GM12878 (cell line): ENCODE data around the gene MYLK3. TPM values are rescaled to one million over a fixed set of nuclear protein-coding genes. Genes with fewer than 3 reads are reported as not detected.
A peak's percentile ranks its signal among the peaks of the same experiment; 100 is the strongest.

ENCODE experiments used
- ATAC-seq: fragments of 200-7000 bp; cut with Tn5 transposase; 3 replicates; pipeline ENCODE4 v1.9.1; 2020; ENCODE audit warnings: mild to moderate bottlenecking, moderate library complexity
- BruUV-seq: library from RNA; stranded (reverse); fragments of 400-500 nt; replicated peaks from 2 replicates; lab custom pipeline; 2021; lab: Mats Ljungman, UMichigan
- CTCF ChIA-PET: fragments of 300-600 bp; sonication (Branson Sonifier 250); formaldehyde crosslinking; extraction: SDS; loops from one replicate; lab custom pipeline; 2021; ENCODE audit warnings: inconsistent platforms; lab: Yijun Ruan, JAX
- POLR2A ChIA-PET: fragments of 350-600 bp; formaldehyde crosslinking; extraction: SDS; loops from one replicate; lab custom pipeline; 2021; ENCODE audit warnings: inconsistent platforms; lab: Charles Lee
- RAD21 ChIA-PET: fragments of 300-600 bp; sonication (Branson Sonifier 250); formaldehyde crosslinking; loops from one replicate; lab custom pipeline; 2023; ENCODE audit warnings: antibody characterized with exemption; ENCODE audit not compliant: unreplicated experiment; lab: Charles Lee
- SMC1A ChIA-PET: fragments of 300-600 bp; sonication (Branson Sonifier 250); formaldehyde crosslinking; loops from one replicate; lab custom pipeline; 2023; ENCODE audit not compliant: unreplicated experiment, uncharacterized antibody; lab: Charles Lee
- DNase-seq: peaks from one replicate; pipeline ENCODE4 v3.0.0-alpha.2; 2011; ENCODE audit warnings: low read depth, low spot score
- FAIRE-seq: peaks from 3 replicates; lab custom pipeline; 2011; peaks lifted over from hg19 to GRCh38; lab: Jason Lieb, UNC
- H2AFZ ChIP-seq: 2 replicates; pipeline ENCODE4 v1.6.0; 2011; ENCODE audit warnings: low read depth, low read length, control low read depth; ENCODE audit not compliant: control insufficient read depth
- H3K27ac ChIP-seq: 2 replicates; pipeline ENCODE4 v1.5.1; 2011; ENCODE audit warnings: control low read depth; ENCODE audit not compliant: control insufficient read depth, insufficient read depth
- H3K27me3 ChIP-seq, 2 experiments: replicated peaks in 1 of 2; 2 replicates each; pipeline versions ENCODE4 v1.6.0 to v1.6.1; 2011; ENCODE audit warnings: low read length in 1 of 2; ENCODE audit not compliant: control insufficient read depth in 2 of 2, insufficient read depth in 2 of 2
- H3K36me3 ChIP-seq, 2 experiments: 2 replicates each; pipeline ENCODE4 v1.5.1; 2011; ENCODE audit warnings: low read length in 1 of 2; ENCODE audit not compliant: control insufficient read depth in 2 of 2, insufficient read depth in 2 of 2
- H3K4me1 ChIP-seq: 2 replicates; pipeline ENCODE4 v1.6.1; 2011; ENCODE audit warnings: mild to moderate bottlenecking, low read length, moderate library complexity, mixed read lengths; ENCODE audit not compliant: control insufficient read depth, insufficient read depth
- H3K4me2 ChIP-seq: 2 replicates; pipeline ENCODE4 v1.6.0; 2011; ENCODE audit warnings: control low read depth; ENCODE audit not compliant: control insufficient read depth, insufficient read depth
- H3K4me3 ChIP-seq: fragments of 200-600 bp; sonication (generic); 2 replicates; pipeline ENCODE4 v1.5.1; 2016
- H3K79me2 ChIP-seq: 2 replicates; pipeline ENCODE4 v1.6.0; 2011; ENCODE audit warnings: low read length; ENCODE audit not compliant: control insufficient read depth, insufficient read depth
- H3K9ac ChIP-seq: 2 replicates; pipeline ENCODE4 v1.8.0; 2011; ENCODE audit warnings: low read length, control low read depth, mixed read lengths; ENCODE audit not compliant: control insufficient read depth, insufficient read depth
- H3K9me3 ChIP-seq: replicated peaks from 3 replicates; pipeline ENCODE4 v1.5.1; 2011; ENCODE audit warnings: mild to moderate bottlenecking, low read length; ENCODE audit not compliant: control insufficient read depth, insufficient read depth
- H4K20me1 ChIP-seq: 2 replicates; pipeline ENCODE4 v1.6.0; 2011; ENCODE audit not compliant: control insufficient read depth, insufficient read depth
- EGR1 ChIP-seq, 2 experiments: IDR thresholded peaks; 1 replicate in 1 of 2; 2 replicates in 1 of 2; pipeline ENCODE4 v1.6.1; 2011 to 2012; ENCODE audit warnings: low read depth in 2 of 2, low read length in 2 of 2, borderline replicate concordance in 1 of 2, mild to moderate bottlenecking in 1 of 2, moderate library complexity in 1 of 2
- ESRRA ChIP-seq: IDR thresholded peaks from 2 replicates; pipeline ENCODE4 v1.6.1; 2012; ENCODE audit warnings: mild to moderate bottlenecking, low read length, improper control_type of control experiment
- IRF4 ChIP-seq: IDR thresholded peaks from 2 replicates; pipeline ENCODE4 v1.6.1; 2011; ENCODE audit warnings: low read depth, low read length
- JUND ChIP-seq: IDR thresholded peaks from 2 replicates; pipeline ENCODE4 v1.6.1; 2012; ENCODE audit warnings: low read depth, mild to moderate bottlenecking, low read length, improper control_type of control experiment, moderate library complexity
- MTA3 ChIP-seq: IDR thresholded peaks from 2 replicates; pipeline ENCODE4 v1.6.1; 2012; ENCODE audit warnings: low read length, inconsistent platforms, borderline replicate concordance
- MYC ChIP-seq: IDR thresholded peaks from 2 replicates; pipeline ENCODE4 v1.6.1; 2011; ENCODE audit warnings: mild to moderate bottlenecking, low read length, moderate library complexity, inconsistent platforms; ENCODE audit not compliant: insufficient read depth, insufficient replicate concordance, insufficient read length, severe bottlenecking
- NFXL1 ChIP-seq: fragments of 450-650 bp; IDR thresholded peaks from 2 replicates; pipeline ENCODE4 v1.6.1; 2017; ENCODE audit warnings: antibody characterized with exemption, mild to moderate bottlenecking, borderline replicate concordance
- SMAD1 ChIP-seq: fragments of 450-650 bp; IDR thresholded peaks from 2 replicates; pipeline ENCODE4 v1.6.1; 2018; ENCODE audit warnings: mild to moderate bottlenecking, low read depth; ENCODE audit not compliant: partially characterized antibody
- SP1 ChIP-seq: IDR thresholded peaks from one replicate; pipeline ENCODE4 v1.6.1; 2011; ENCODE audit warnings: low read depth, low read length
- SPI1 ChIP-seq: IDR thresholded peaks from 2 replicates; pipeline ENCODE4 v1.6.1; 2011; ENCODE audit warnings: low read depth, mild to moderate bottlenecking, low read length, moderate library complexity, borderline replicate concordance; ENCODE audit not compliant: insufficient read depth
- ZNF217 ChIP-seq: fragments of 450-650 bp; IDR thresholded peaks from 2 replicates; pipeline ENCODE4 v1.6.1; 2017; ENCODE audit warnings: antibody characterized with exemption, mild to moderate bottlenecking
- WGBS: methylation state at CpG from one replicate; pipeline ENCODE4 v1.1.6; 2016; ENCODE audit warnings: low lambda C conversion rate; ENCODE audit not compliant: insufficient replicate concordance, insufficient coverage; ENCODE audit errors: missing lambda C conversion rate; 5-methylcytosine and 5-hydroxymethylcytosine counted together
- in situ Hi-C: fragments of 300-500 bp; cut with MboI; formaldehyde crosslinking; loops from 9 replicates; pipeline ENCODE4 v1.14.3; 2018; ENCODE audit warnings: mixed read lengths
- intact Hi-C: fragments of 100-400 bp; cut with micrococcal nuclease; formaldehyde crosslinking; loops from one replicate; pipeline ENCODE4 v1.14.2; 2022; ENCODE audit not compliant: unreplicated experiment
- polyA plus RNA-seq, 11 experiments: library from polyadenylated mRNA; depleted of rRNA in 4 of 11; unstranded in 6 of 11; stranded (reverse) in 5 of 11; fragments of >200 nt; fragmentation: Nextera tagmentation in 4 of 11; fragmentation: Illumina TruSeq in 1 of 11; extraction: Ambion mirVana in 4 of 11; extraction: Trizol in 1 of 11; gene quantifications; 1 replicate in 1 of 11; 2 replicates in 10 of 11; pipeline versions ENCODE4 v1.2.1 to v1.2.3, GENCODE V29; 2011 to 2016; ENCODE audit warnings: inconsistent platforms in 2 of 11, missing spikeins in 2 of 11, low read depth in 1 of 11
- total RNA-seq, 4 experiments: library from RNA; depleted of rRNA in 3 of 4; stranded (reverse); fragments of >200 nt in 3 of 4; fragmentation: Illumina TruSeq in 1 of 4; extraction: Trizol in 1 of 4; gene quantifications; 2 replicates each; pipeline versions ENCODE4 v1.2.1 to v1.2.3, GENCODE V29; 2013 to 2021
- TF ChIP-seq, protein P1 (sequence below): IDR thresholded peaks from 2 replicates; pipeline ENCODE4 v1.6.1; 2012; ENCODE audit warnings: low read depth, low read length, improper control_type of control experiment

MYLK3 gene
- total and polyA plus RNA-seq, 10 of the 15 experiments (the other 5 are each of a cell fraction or from before 2014, with no cell fraction given): 0.02 to 0.46 (median 0.17) TPM

DNA sequence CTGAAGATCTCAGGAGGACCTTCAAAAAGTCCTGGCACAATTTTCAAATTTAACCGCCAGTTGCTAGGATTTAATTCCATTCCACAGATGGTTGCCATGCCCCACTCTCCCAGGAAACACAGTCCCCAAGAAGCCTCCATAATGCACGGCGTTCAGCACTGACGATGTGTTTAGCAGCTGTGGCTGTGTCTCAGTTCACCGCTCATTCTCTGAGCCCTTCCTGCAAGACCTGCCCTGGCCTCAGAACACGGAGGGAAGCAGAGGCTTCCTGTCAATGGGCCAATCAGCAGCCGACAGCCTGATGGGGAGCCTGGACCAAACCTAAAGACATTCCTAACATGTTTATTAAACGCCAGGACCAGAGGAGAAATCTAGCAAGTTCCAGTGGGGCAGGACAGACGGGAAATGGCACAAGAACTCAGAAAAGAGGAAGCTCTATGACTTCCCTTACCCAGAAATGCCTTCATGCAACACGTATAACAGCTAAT is 4.9 kb downstream of the MYLK3 start:
- H3K4me2 ChIP-seq: peak overlapping the region; percentile 81
- ATAC-seq (peak; percentile 71), FAIRE-seq (no peak)
- no peak overlapping the region for H3K9ac ChIP-seq
- H3K4me3 ChIP-seq: no peak overlapping the region; the same call in 1 of the 2 replicates
- CTCF ChIA-PET: interaction anchor here (0.7 to 1.1 kb wide), 3 partner anchors 42 to 86 kb away, joined by 3 read pairs; no protein-coding TSS in a partner anchor
- H4K20me1 ChIP-seq: no peaks in the 10 kb centered on the region
- no peaks in the 10 kb centered on the region for H3K79me2 ChIP-seq
- TF ChIP-seq ESRRA (no peak), SPI1 (peak; percentile 42; the same call in 1 of the 2 replicates)
- TF ChIP-seq, all 136 proteins: peak for 1
- Histone ChIP-seq H3K36me3 (no peaks in the 10 kb centered on the region), H3K27ac (0 out of 2 replicates have a peak overlapping the region, but pooled peaks have one; percentile 37), H3K27me3 (no peaks in the 10 kb centered on the region), H3K9me3 (no peaks in the 10 kb centered on the region), H2AFZ (peak overlapping the region; percentile 96), H3K4me1 (peaks cover 14% of the 10 kb centered on the region)
- WGBS: 12% methylated on average over 10 of the region's 10 CpGs
- BruUV-seq: no TSS peak
- DNase-seq: no peak
- in situ Hi-C loops: no loop called here
- RAD21 ChIA-PET: interaction anchor here (1.8 kb wide), 1 partner anchor 47 kb away, joined by 5 read pairs; no protein-coding TSS in a partner anchor
- POLR2A ChIA-PET: interaction anchor here (1.6 kb wide), 1 partner anchor 46 kb away, joined by 4 read pairs; no protein-coding TSS in a partner anchor
- intact Hi-C loops: no loop called here
- SMC1A ChIA-PET: interaction anchor here (0.6 to 1.4 kb wide), 6 partner anchors 15 to 92 kb away, joined by 3 to 6 read pairs (median 4); no protein-coding TSS in a partner anchor

DNA sequence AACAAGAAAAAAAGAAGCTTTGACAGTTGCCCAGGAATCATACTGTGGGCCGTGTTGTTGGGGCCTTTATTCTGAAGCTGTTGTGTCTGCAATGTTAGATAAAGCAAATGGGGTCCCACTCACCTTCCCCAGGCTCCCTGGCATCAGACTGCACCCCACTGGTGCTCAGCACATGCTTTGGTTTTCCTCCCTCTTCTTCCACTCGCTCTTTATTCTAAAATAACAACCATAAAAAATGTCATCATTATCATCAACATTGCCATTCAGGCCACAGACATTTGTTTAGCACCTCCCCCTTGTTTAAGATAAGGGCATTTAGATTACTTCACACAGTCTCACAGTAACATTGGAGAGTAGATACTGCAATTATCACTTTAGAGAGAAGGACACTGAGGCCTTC is 8.2 kb downstream of the MYLK3 start:
- ChIA-PET SMC1A (interaction anchor here (0.6 kb wide), 1 partner anchor 16 kb away, joined by 4 read pairs; no protein-coding TSS in a partner anchor), RAD21 (no interaction called here), CTCF (interaction anchor here (1.0 kb wide), 1 partner anchor 61 kb away, joined by 4 read pairs; no protein-coding TSS in a partner anchor), POLR2A (no interaction called here)
- intact Hi-C loops: no loop called here
- Histone ChIP-seq H3K9me3 (no peaks in the 10 kb centered on the region), H3K27ac (no peak overlapping the region), H4K20me1 (no peaks in the 10 kb centered on the region), H3K4me2 (no peak overlapping the region), H2AFZ (no peak overlapping the region), H3K9ac (no peak overlapping the region), H3K4me3 (no peak overlapping the region), H3K79me2 (no peaks in the 10 kb centered on the region), H3K36me3 (no peaks in the 10 kb centered on the region), H3K27me3 (no peaks in the 10 kb centered on the region), H3K4me1 (peaks cover 14% of the 10 kb centered on the region)
- DNase-seq: no peak
- in situ Hi-C loops: no loop called here
- BruUV-seq: no TSS peak
- no peak for ATAC-seq
- no peak for FAIRE-seq
- 38% methylated on average over 2 of the region's 2 CpGs for WGBS
- TF ChIP-seq JUND (no peak), NFXL1 (no peak), EGR1 (IDR thresholded peaks at IDR 0.05; ENCODE audit: borderline replicate concordance in 1 of 2, low read depth in 2 of 2, low read length in 2 of 2) (no peak), ZNF217 (no peak), SP1 (no peak), MTA3 (no peak), SPI1 (no peak), IRF4 (no peak), SMAD1 (no peak), MYC (no peak)
- TF ChIP-seq, protein P1, sequence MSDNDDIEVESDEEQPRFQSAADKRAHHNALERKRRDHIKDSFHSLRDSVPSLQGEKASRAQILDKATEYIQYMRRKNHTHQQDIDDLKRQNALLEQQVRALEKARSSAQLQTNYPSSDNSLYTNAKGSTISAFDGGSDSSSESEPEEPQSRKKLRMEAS: no peak
